ENCODE results near the gene TRA2B.

Gene TRA2B

GRCh38 chr3:185979721-185980121 is 41.9 kb upstream of the TRA2B start:
- ChIA-PET CTCF (interaction anchor here (0.7 to 8.5 kb wide), 9 partner anchors 8 to 560 kb away, joined by 3 to 122 read pairs (median 4); partner anchors contain the start of gene CRYGS), POLR2A (no interaction called here)
- no peak overlapping the region for H3K4me3 ChIP-seq (ENCODE audit: control insufficient read depth in 1 of 7, extremely low read depth in 1 of 7, insufficient read depth in 4 of 7, low read depth in 2 of 7, low read length in 6 of 7)
- H3K27ac ChIP-seq (ENCODE audit: insufficient read depth in 1 of 2, low read depth in 1 of 2, low read length in 2 of 2, poor library complexity in 1 of 2, severe bottlenecking in 2 of 2), result no peak overlapping the region
- no peaks in the 10 kb centered on the region for H3K27me3 ChIP-seq (replicated peaks in 2 of 5; ENCODE audit: control insufficient read depth in 4 of 5, insufficient read depth in 5 of 5, low read length in 4 of 5)
- DNase-seq, result no peak
- peaks cover 0 to 14% (median 7%) of the 10 kb centered on the region in 4 experiments for H3K4me1 ChIP-seq (ENCODE audit: control extremely low read depth in 1 of 4, control insufficient read depth in 4 of 4, insufficient read depth in 4 of 4, low read length in 3 of 4)
- 100% methylated on average over 7 of the region's 8 CpGs for WGBS (ENCODE audit: insufficient coverage)
- H3K36me3 ChIP-seq (ENCODE audit: control insufficient read depth in 4 of 4, insufficient read depth in 4 of 4, low read length in 3 of 4), result peaks cover 0 to 10% (median 1%) of the 10 kb centered on the region in 4 experiments
- no peaks in the 10 kb centered on the region for H3K9me3 ChIP-seq (ENCODE audit: control extremely low read depth in 1 of 5, control insufficient read depth in 4 of 5, insufficient read depth in 2 of 5, low read depth in 1 of 5, low read length in 4 of 5)

DNA sequence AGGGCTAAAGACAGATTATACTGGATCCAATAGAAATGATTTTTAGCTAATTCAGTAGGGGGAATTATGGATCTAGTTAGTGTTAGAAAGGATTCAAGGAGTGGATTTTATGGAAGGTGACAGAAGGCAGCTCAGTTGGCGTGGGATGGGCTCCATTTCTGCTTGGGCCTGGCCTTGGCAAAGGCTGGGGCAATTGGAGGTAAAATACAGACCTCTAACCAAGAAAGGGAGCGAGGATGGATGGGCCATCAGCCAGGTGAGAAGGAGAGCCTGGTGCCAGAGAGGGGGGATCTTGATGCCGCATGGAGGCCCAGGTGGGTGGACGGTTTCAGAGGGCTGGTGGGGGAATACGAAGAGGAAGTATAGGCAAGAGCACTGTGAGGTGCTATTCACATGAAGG is 40.7 kb upstream of the TRA2B start:
- Histone ChIP-seq H3K27ac (ENCODE audit: insufficient read depth in 1 of 2, low read depth in 1 of 2, low read length in 2 of 2, poor library complexity in 1 of 2, severe bottlenecking in 2 of 2) (no peak overlapping the region), H3K4me3 (ENCODE audit: control insufficient read depth in 1 of 7, extremely low read depth in 1 of 7, insufficient read depth in 4 of 7, low read depth in 2 of 7, low read length in 6 of 7) (no peak overlapping the region), H3K27me3 (replicated peaks in 2 of 5; ENCODE audit: control insufficient read depth in 4 of 5, insufficient read depth in 5 of 5, low read length in 4 of 5) (no peaks in the 10 kb centered on the region), H3K36me3 (ENCODE audit: control insufficient read depth in 4 of 4, insufficient read depth in 4 of 4, low read length in 3 of 4) (peaks cover 0 to 10% (median 2%) of the 10 kb centered on the region in 4 experiments), H3K9me3 (ENCODE audit: control extremely low read depth in 1 of 5, control insufficient read depth in 4 of 5, insufficient read depth in 2 of 5, low read depth in 1 of 5, low read length in 4 of 5) (no peaks in the 10 kb centered on the region), H3K4me1 (ENCODE audit: control extremely low read depth in 1 of 4, control insufficient read depth in 4 of 4, insufficient read depth in 4 of 4, low read length in 3 of 4) (peaks cover 0 to 10% (median 5%) of the 10 kb centered on the region in 4 experiments)
- DNase-seq, result no peak
- 100% methylated on average over 2 of the region's 5 CpGs for WGBS (ENCODE audit: insufficient coverage)
- ChIA-PET CTCF (interaction anchor here (0.8 to 8.5 kb wide), 9 partner anchors 10 to 843 kb away, joined by 3 to 122 read pairs (median 8); partner anchors contain the start of gene CRYGS), POLR2A (no interaction called here)

- Histone ChIP-seq H3K4me1 (ENCODE audit: control extremely low read depth in 1 of 4, control insufficient read depth in 4 of 4, insufficient read depth in 4 of 4, low read length in 3 of 4) (peaks cover 0 to 10% (median 4%) of the 10 kb centered on the region in 4 experiments), H3K9me3 (ENCODE audit: control extremely low read depth in 1 of 5, control insufficient read depth in 4 of 5, insufficient read depth in 2 of 5, low read depth in 1 of 5, low read length in 4 of 5) (no peaks in the 10 kb centered on the region), H3K27ac (ENCODE audit: insufficient read depth in 1 of 2, low read depth in 1 of 2, low read length in 2 of 2, poor library complexity in 1 of 2, severe bottlenecking in 2 of 2) (no peak overlapping the region), H3K4me3 (ENCODE audit: control insufficient read depth in 1 of 7, extremely low read depth in 1 of 7, insufficient read depth in 4 of 7, low read depth in 2 of 7, low read length in 6 of 7) (no peak overlapping the region), H3K36me3 (ENCODE audit: control insufficient read depth in 4 of 4, insufficient read depth in 4 of 4, low read length in 3 of 4) (peaks cover 0 to 12% (median 2%) of the 10 kb centered on the region in 4 experiments), H3K27me3 (replicated peaks in 2 of 5; ENCODE audit: control insufficient read depth in 4 of 5, insufficient read depth in 5 of 5, low read length in 4 of 5) (no peaks in the 10 kb centered on the region)
- no CpG with 5 or more reads among the region's 3 CpGs for WGBS (ENCODE audit: insufficient coverage)
- DNase-seq, result no peak
- POLR2A ChIA-PET, result no interaction called here
- CTCF ChIA-PET, result interaction anchor here (1.0 to 8.5 kb wide), 11 partner anchors 9 to 844 kb away, joined by 3 to 122 read pairs (median 6); partner anchors contain the start of gene CRYGS
Observed at GRCh38 chr3:185977679-185978040, 39.8 kb upstream of the TRA2B start.

GRCh38 chr3:185976977-185977678 is 39.3 kb upstream of the TRA2B start:
- DNase-seq, result peak; percentile 78 to 89 (median 83)
- no peak overlapping the region for H3K27ac ChIP-seq (ENCODE audit: insufficient read depth in 1 of 2, low read depth in 1 of 2, low read length in 2 of 2, poor library complexity in 1 of 2, severe bottlenecking in 2 of 2)
- peaks cover 0 to 10% (median 4%) of the 10 kb centered on the region in 4 experiments for H3K4me1 ChIP-seq (ENCODE audit: control extremely low read depth in 1 of 4, control insufficient read depth in 4 of 4, insufficient read depth in 4 of 4, low read length in 3 of 4)
- ChIA-PET POLR2A (interaction anchor here (0.6 kb wide), 1 partner anchor 329 kb away, joined by 3 read pairs; no protein-coding TSS in a partner anchor), CTCF (interaction anchor here (0.6 to 8.5 kb wide), 15 partner anchors 10 to 844 kb away, joined by 3 to 122 read pairs (median 4); partner anchors contain the start of genes CRYGS and TBCCD1)
- H3K9me3 ChIP-seq (ENCODE audit: control extremely low read depth in 1 of 5, control insufficient read depth in 4 of 5, insufficient read depth in 2 of 5, low read depth in 1 of 5, low read length in 4 of 5), result no peaks in the 10 kb centered on the region
- 19% methylated on average over 4 of the region's 6 CpGs for WGBS (ENCODE audit: insufficient coverage)
- H3K27me3 ChIP-seq (replicated peaks in 2 of 5; ENCODE audit: control insufficient read depth in 4 of 5, insufficient read depth in 5 of 5, low read length in 4 of 5), result no peaks in the 10 kb centered on the region
- no peak overlapping the region for H3K4me3 ChIP-seq (ENCODE audit: control insufficient read depth in 1 of 7, extremely low read depth in 1 of 7, insufficient read depth in 4 of 7, low read depth in 2 of 7, low read length in 6 of 7)
- H3K36me3 ChIP-seq (ENCODE audit: control insufficient read depth in 4 of 4, insufficient read depth in 4 of 4, low read length in 3 of 4), result peaks cover 0 to 13% (median 2%) of the 10 kb centered on the region in 4 experiments

- no peaks in the 10 kb centered on the region for H3K9me3 ChIP-seq (ENCODE audit: control extremely low read depth in 1 of 5, control insufficient read depth in 4 of 5, insufficient read depth in 2 of 5, low read depth in 1 of 5, low read length in 4 of 5)
- CTCF ChIA-PET, result interaction anchor here (1.2 to 8.5 kb wide), 5 partner anchors 10 to 641 kb away, joined by 3 to 122 read pairs (median 15); partner anchors contain the start of gene CRYGS
- WGBS (ENCODE audit: insufficient coverage), result 100% methylated on average over 1 of the region's 2 CpGs
- no peak overlapping the region for H3K27ac ChIP-seq (ENCODE audit: insufficient read depth in 1 of 2, low read depth in 1 of 2, low read length in 2 of 2, poor library complexity in 1 of 2, severe bottlenecking in 2 of 2)
- H3K36me3 ChIP-seq (ENCODE audit: control insufficient read depth in 4 of 4, insufficient read depth in 4 of 4, low read length in 3 of 4), result peaks cover 0 to 13% (median 4%) of the 10 kb centered on the region in 4 experiments
- POLR2A ChIA-PET, result no interaction called here
- H3K4me1 ChIP-seq (ENCODE audit: control extremely low read depth in 1 of 4, control insufficient read depth in 4 of 4, insufficient read depth in 4 of 4, low read length in 3 of 4), result peaks cover 0 to 7% (median 4%) of the 10 kb centered on the region in 4 experiments
- no peak overlapping the region for H3K4me3 ChIP-seq (ENCODE audit: control insufficient read depth in 1 of 7, extremely low read depth in 1 of 7, insufficient read depth in 4 of 7, low read depth in 2 of 7, low read length in 6 of 7)
- no peak for DNase-seq
- H3K27me3 ChIP-seq (replicated peaks in 2 of 5; ENCODE audit: control insufficient read depth in 4 of 5, insufficient read depth in 5 of 5, low read length in 4 of 5), result no peaks in the 10 kb centered on the region
Observed at GRCh38 chr3:185976100-185976499, 38.3 kb upstream of the TRA2B start.

- POLR2A ChIA-PET, result no interaction called here
- no peak overlapping the region for H3K27ac ChIP-seq (ENCODE audit: insufficient read depth in 1 of 2, low read depth in 1 of 2, low read length in 2 of 2, poor library complexity in 1 of 2, severe bottlenecking in 2 of 2)
- peaks cover 0 to 8% (median 5%) of the 10 kb centered on the region in 4 experiments for H3K36me3 ChIP-seq (ENCODE audit: control insufficient read depth in 4 of 4, insufficient read depth in 4 of 4, low read length in 3 of 4)
- H3K4me3 ChIP-seq (ENCODE audit: control insufficient read depth in 1 of 7, extremely low read depth in 1 of 7, insufficient read depth in 4 of 7, low read depth in 2 of 7, low read length in 6 of 7), result no peak overlapping the region
- no peaks in the 10 kb centered on the region for H3K27me3 ChIP-seq (replicated peaks in 2 of 5; ENCODE audit: control insufficient read depth in 4 of 5, insufficient read depth in 5 of 5, low read length in 4 of 5)
- H3K4me1 ChIP-seq (ENCODE audit: control extremely low read depth in 1 of 4, control insufficient read depth in 4 of 4, insufficient read depth in 4 of 4, low read length in 3 of 4), result no peaks in the 10 kb centered on the region
- CTCF ChIA-PET, result interaction anchor here (0.7 to 1.1 kb wide), 2 partner anchors 9 to 12 kb away, joined by 4 to 5 read pairs; no protein-coding TSS in a partner anchor
- WGBS (ENCODE audit: insufficient coverage), result 98% methylated on average over 17 of the region's 18 CpGs
- H3K9me3 ChIP-seq (ENCODE audit: control extremely low read depth in 1 of 5, control insufficient read depth in 4 of 5, insufficient read depth in 2 of 5, low read depth in 1 of 5, low read length in 4 of 5), result no peaks in the 10 kb centered on the region
- DNase-seq, result no peak
Observed at GRCh38 chr3:185971579-185971978, 33.8 kb upstream of the TRA2B start.

- H3K27me3 ChIP-seq (replicated peaks in 2 of 5; ENCODE audit: control insufficient read depth in 4 of 5, insufficient read depth in 5 of 5, low read length in 4 of 5), result no peaks in the 10 kb centered on the region
- 100% methylated on average over 2 of the region's 2 CpGs for WGBS (ENCODE audit: insufficient coverage)
- no peak overlapping the region for H3K27ac ChIP-seq (ENCODE audit: insufficient read depth in 1 of 2, low read depth in 1 of 2, low read length in 2 of 2, poor library complexity in 1 of 2, severe bottlenecking in 2 of 2)
- no peaks in the 10 kb centered on the region for H3K4me1 ChIP-seq (ENCODE audit: control extremely low read depth in 1 of 4, control insufficient read depth in 4 of 4, insufficient read depth in 4 of 4, low read length in 3 of 4)
- ChIA-PET CTCF (interaction anchor here (0.6 to 4.6 kb wide), 4 partner anchors 12 to 571 kb away, joined by 3 to 46 read pairs (median 4); no protein-coding TSS in a partner anchor), POLR2A (no interaction called here)
- DNase-seq, result no peak
- peaks cover 0 to 4% (median 2%) of the 10 kb centered on the region in 4 experiments for H3K36me3 ChIP-seq (ENCODE audit: control insufficient read depth in 4 of 4, insufficient read depth in 4 of 4, low read length in 3 of 4)
- H3K9me3 ChIP-seq (ENCODE audit: control extremely low read depth in 1 of 5, control insufficient read depth in 4 of 5, insufficient read depth in 2 of 5, low read depth in 1 of 5, low read length in 4 of 5), result peaks cover 0 to 6% (median 0%) of the 10 kb centered on the region in 5 experiments
- H3K4me3 ChIP-seq (ENCODE audit: control insufficient read depth in 1 of 7, extremely low read depth in 1 of 7, insufficient read depth in 4 of 7, low read depth in 2 of 7, low read length in 6 of 7), result no peak overlapping the region
Observed at GRCh38 chr3:185968168-185968567, 30.4 kb upstream of the TRA2B start.
